Endothelial cell of coronary artery (primary cell): ENCODE measurements around the gene DNAAF5. TPM values are rescaled to one million over a fixed set of nuclear protein-coding genes. Genes with fewer than 3 reads are reported as not detected.

Experiments
- total RNA-seq: library from RNA; depleted of rRNA; stranded (reverse); fragments of >200 nt; gene quantifications from 2 replicates; pipeline ENCODE4 v1.2.3, GENCODE V29; 2014

Gene DNAAF5
- total RNA-seq = 16.5 TPM in 2 replicates

GRCh38 chr7:726084-726853, at the start of gene DNAAF5:
DNAAF5 (plus strand) TSS chr7:726699; CDS start chr7:726721, 22 bp downstream.

GRCh38 chr7:727104-727805, 756 bp downstream of the DNAAF5 start, which contains the start of gene PRKAR1B:
PRKAR1B (minus strand) TSS chr7:727281; CDS start chr7:711505, 15,776 bp downstream.

GRCh38 chr7:832167-832967, 105.9 kb downstream of the DNAAF5 start, which contains the start of gene SUN1:
SUN1 (plus strand) TSS chr7:832476; CDS start chr7:832525, 49 bp downstream.

Other genes starting within 250 kb of the DNAAF5 start
- gene PDGFA, start 206.9 kb upstream of the DNAAF5 start, total RNA-seq = 76.9 and 90.8 TPM in 2 replicates
- gene PRKAR1B, start 582 bp downstream of the DNAAF5 start, total RNA-seq = 16.6 and 20.3 TPM in 2 replicates
- 122 and 169 TPM in 2 replicates for gene SUN1, start 105.8 kb downstream of the DNAAF5 start, total RNA-seq
- 31.1 and 36.6 TPM in 2 replicates for gene GET4, start 149.9 kb downstream of the DNAAF5 start, total RNA-seq
- gene ADAP1, start 228.0 kb downstream of the DNAAF5 start, total RNA-seq = 0.63 and 3.6 TPM in 2 replicates
- 4.8 and 7.4 TPM in 2 replicates for gene COX19, start 248.8 kb downstream of the DNAAF5 start, total RNA-seq